MG63 (cell line): Measurements from ENCODE around the gene LIMS1. TPM values are rescaled to one million over a fixed set of nuclear protein-coding genes. Genes with fewer than 3 reads are reported as not detected.

Source experiments
- DNase-seq: peaks from one replicate; pipeline ENCODE4 v3.0.0-alpha.2; 2020
- H3K27me3 ChIP-seq: fragments of 250-450 bp; sonication (Bioruptor Pico); 2 replicates; pipeline ENCODE4 v1.5.1; 2020; ENCODE audit warnings: mild to moderate bottlenecking, moderate library complexity
- H3K36me3 ChIP-seq: fragments of 250-450 bp; sonication (Bioruptor Pico); 2 replicates; pipeline ENCODE4 v1.5.1; 2020; ENCODE audit warnings: mild to moderate bottlenecking, moderate library complexity
- H3K4me3 ChIP-seq: fragments of 250-450 bp; sonication (Bioruptor Pico); 2 replicates; pipeline ENCODE4 v1.5.1; 2020; ENCODE audit warnings: mild to moderate bottlenecking, moderate library complexity
- H3K9me3 ChIP-seq: fragments of 250-450 bp; sonication (Bioruptor Pico); 2 replicates; pipeline ENCODE4 v1.5.1; 2020; ENCODE audit warnings: mild to moderate bottlenecking, moderate library complexity
- total RNA-seq: library from RNA; depleted of rRNA; stranded (reverse); fragments of >200 nt; shearing (Covaris generic); gene quantifications from 2 replicates; pipeline ENCODE4 v1.2.3, GENCODE V29; 2014; ENCODE audit warnings: low replicate concordance

LIMS1 gene
- total RNA-seq, 1 experiment from 2014 or later = 49.2 TPM

DNA sequence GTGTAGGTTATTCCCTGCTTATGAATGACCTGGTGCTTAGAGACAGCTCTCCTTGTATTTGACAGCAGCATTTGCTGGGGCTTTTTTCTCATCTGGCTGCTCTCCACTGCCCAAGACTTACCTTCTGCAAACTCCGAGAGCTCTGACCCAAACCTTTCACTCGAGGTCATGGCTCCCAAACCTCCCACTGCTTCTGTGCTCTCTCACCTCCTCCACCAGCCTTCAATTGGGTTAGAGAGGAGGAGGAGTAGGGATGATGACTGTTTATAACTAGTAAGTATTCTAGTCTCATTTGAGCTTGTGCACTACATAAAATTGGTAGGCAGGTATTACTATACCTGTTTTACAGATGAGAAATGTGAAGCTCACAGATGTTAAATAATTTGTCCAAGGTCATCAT, 40.1 kb downstream of the LIMS1 start:
- no peaks in the 10 kb centered on the region for H3K27me3 ChIP-seq
- no peak for DNase-seq
- H3K4me3 ChIP-seq = no peak overlapping the region

DNA sequence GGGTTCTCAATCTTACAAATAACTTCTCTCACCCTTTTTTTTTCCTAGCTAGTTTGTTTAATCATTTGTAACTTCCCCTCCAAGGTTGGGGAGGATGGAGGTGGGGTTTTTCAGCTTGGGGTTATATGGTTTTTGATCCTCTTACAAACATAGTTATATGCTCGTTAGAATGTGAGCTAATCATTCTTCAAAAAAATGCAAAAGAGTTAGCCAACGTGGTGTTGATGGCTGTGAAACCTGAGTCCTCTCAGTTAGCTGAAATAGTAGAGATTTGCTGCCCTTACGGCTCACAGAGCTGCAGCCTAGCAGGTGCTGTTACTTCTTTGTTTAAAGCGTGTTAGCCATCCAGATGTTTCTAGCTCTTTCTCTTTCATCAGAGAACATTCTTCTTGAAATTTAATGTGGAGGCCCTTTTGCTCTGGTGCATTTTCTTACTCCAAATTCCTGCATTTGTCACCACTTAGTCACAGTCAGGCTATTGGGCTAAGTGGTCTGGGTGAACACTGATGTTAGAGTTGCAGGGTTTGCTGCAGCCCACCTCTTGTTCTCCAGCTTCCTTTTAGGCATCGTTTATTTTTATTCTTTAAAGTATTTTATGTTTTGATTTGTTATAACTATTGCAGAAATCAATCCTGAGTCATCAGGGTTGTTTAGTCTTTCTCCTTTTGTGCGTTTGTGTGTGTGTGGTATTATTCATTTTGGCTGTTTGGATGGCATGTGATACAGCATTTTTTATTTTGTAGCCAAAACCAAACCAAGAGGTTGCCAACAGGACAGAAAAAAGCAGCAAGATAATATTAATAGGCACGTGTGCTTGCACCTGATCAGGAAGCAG, 41.1 kb downstream of the LIMS1 start:
- Histone ChIP-seq H3K9me3 (no peaks in the 10 kb centered on the region), H3K36me3 (no peaks in the 10 kb centered on the region; the same call in 1 of the 2 replicates), H3K27me3 (no peaks in the 10 kb centered on the region), H3K4me3 (no peak overlapping the region)
- peak; percentile 65 for DNase-seq

More for the DNA sequence above, 40.1 kb downstream of the LIMS1 start:
- Histone ChIP-seq H3K9me3 (no peaks in the 10 kb centered on the region), H3K36me3 (no peaks in the 10 kb centered on the region; the same call in 1 of the 2 replicates)

GRCh38 chr2:108577099-108577498, 42.8 kb downstream of the LIMS1 start:
- no peaks in the 10 kb centered on the region for H3K9me3 ChIP-seq
- no peaks in the 10 kb centered on the region; the same call in 1 of the 2 replicates for H3K36me3 ChIP-seq
- no peak overlapping the region for H3K4me3 ChIP-seq
- no peak for DNase-seq
- no peaks in the 10 kb centered on the region for H3K27me3 ChIP-seq

DNA sequence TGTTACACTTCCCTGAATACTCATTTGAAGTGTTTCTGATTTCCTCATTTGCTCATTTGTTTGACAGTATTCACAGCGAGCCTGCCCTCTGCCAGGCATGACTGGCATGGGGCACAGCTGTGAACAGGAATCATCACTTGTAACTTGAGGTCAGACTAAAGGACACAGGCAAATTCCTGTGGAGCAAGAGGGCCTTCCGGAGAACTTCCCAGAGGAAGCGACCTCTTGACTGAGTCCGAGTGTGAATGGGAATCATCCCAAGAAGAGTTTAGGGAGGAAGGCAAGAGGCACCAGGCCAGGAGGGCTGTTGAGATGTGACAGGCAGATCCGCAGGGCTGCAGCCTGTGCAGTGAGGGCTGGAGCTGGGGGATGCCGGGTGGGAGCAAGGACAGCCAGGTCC, 45.4 kb downstream of the LIMS1 start:
- H3K4me3 ChIP-seq = no peak overlapping the region
- no peaks in the 10 kb centered on the region; the same call in 1 of the 2 replicates for H3K36me3 ChIP-seq
- no peaks in the 10 kb centered on the region for H3K27me3 ChIP-seq
- H3K9me3 ChIP-seq = no peaks in the 10 kb centered on the region
- DNase-seq = peak; percentile 65

- Histone ChIP-seq H3K27me3 (no peaks in the 10 kb centered on the region), H3K36me3 (no peaks in the 10 kb centered on the region; the same call in 1 of the 2 replicates), H3K9me3 (no peaks in the 10 kb centered on the region), H3K4me3 (no peak overlapping the region)
- no peak for DNase-seq
Measured at GRCh38 chr2:108580050-108580449, 45.8 kb downstream of the LIMS1 start.

- Histone ChIP-seq H3K9me3 (no peaks in the 10 kb centered on the region), H3K4me3 (no peak overlapping the region), H3K36me3 (no peaks in the 10 kb centered on the region), H3K27me3 (no peaks in the 10 kb centered on the region)
- peak; percentile 45 for DNase-seq
Measured at GRCh38 chr2:108583903-108584520, 49.7 kb downstream of the LIMS1 start.

- DNase-seq = no peak
- Histone ChIP-seq H3K27me3 (no peaks in the 10 kb centered on the region), H3K4me3 (no peak overlapping the region), H3K9me3 (no peaks in the 10 kb centered on the region), H3K36me3 (no peaks in the 10 kb centered on the region)
Measured at GRCh38 chr2:108585436-108585835, 51.2 kb downstream of the LIMS1 start.

DNA sequence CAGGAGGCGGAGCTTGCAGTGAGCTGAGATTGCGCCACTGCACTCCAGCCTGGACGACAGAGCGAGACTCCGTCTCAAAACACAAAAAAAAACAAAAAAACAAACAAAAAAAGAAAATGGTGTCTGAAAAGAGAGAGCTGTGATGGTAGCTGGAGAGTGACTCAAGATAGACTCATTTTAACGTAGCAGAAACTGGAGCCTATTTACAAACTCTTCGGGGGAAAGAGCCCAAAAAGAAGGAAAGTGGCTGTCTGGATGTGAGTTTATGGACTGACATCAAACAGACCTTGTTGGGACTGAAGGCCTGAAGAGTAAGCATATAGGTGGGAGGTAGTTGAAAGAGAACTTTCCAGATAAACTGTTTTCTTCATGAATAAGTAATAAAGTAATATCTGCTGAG, 51.8 kb downstream of the LIMS1 start:
- Histone ChIP-seq H3K36me3 (no peaks in the 10 kb centered on the region), H3K4me3 (no peak overlapping the region), H3K27me3 (no peaks in the 10 kb centered on the region), H3K9me3 (no peaks in the 10 kb centered on the region)
- no peak for DNase-seq

- H3K4me3 ChIP-seq = no peak overlapping the region
- H3K9me3 ChIP-seq = no peaks in the 10 kb centered on the region
- DNase-seq = no peak
- H3K36me3 ChIP-seq = no peaks in the 10 kb centered on the region
- H3K27me3 ChIP-seq = no peaks in the 10 kb centered on the region
Measured at GRCh38 chr2:108586631-108587030, 52.4 kb downstream of the LIMS1 start.

DNA sequence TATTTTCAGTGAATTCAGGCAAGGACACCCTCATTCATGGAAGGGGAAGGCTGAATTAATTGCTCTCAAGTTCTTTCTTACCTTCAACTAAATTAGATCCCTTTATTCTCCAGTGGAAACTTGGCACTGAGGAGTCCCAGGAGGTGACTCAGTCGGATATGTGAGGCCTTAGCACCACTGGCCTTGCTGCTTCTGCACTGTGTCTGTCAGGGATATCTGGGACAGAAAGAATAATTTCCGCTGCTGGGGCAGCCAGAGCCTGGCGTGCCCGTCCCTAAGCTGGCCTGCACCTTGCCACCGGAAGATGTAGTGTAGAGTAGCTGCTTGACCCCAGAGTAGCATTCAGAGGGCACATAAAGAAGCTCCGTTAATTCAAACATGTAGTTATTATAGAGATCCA, 53.4 kb downstream of the LIMS1 start:
- H3K9me3 ChIP-seq = no peaks in the 10 kb centered on the region
- no peak overlapping the region for H3K4me3 ChIP-seq
- H3K27me3 ChIP-seq = no peaks in the 10 kb centered on the region
- no peaks in the 10 kb centered on the region for H3K36me3 ChIP-seq
- peak; percentile 64 for DNase-seq

- H3K36me3 ChIP-seq = no peaks in the 10 kb centered on the region
- H3K27me3 ChIP-seq = no peaks in the 10 kb centered on the region
- no peaks in the 10 kb centered on the region for H3K9me3 ChIP-seq
- H3K4me3 ChIP-seq = no peak overlapping the region
- DNase-seq = no peak
Measured at GRCh38 chr2:108588070-108588668, 53.9 kb downstream of the LIMS1 start.

DNA sequence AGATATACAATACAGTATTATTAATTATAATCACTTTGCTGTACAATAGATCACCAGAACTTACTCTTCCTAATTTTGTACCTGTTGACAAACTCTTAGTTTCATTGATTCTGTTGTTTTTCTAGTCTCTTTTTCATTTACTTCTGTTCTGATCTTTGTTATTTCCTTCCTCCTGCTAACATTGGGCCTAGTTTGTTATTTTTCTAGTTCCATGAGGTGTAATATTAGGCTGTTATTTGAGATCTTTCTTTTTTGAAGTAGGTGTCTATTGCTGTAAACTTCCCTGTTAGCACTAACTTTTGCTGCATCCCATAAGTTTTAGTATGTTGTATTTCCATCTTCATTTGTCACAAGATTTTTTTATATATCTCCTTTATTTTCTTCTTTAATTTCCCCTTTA, 55.1 kb downstream of the LIMS1 start:
- no peak for DNase-seq
- H3K4me3 ChIP-seq = no peak overlapping the region
- H3K36me3 ChIP-seq = no peaks in the 10 kb centered on the region
- H3K9me3 ChIP-seq = no peaks in the 10 kb centered on the region
- H3K27me3 ChIP-seq = no peaks in the 10 kb centered on the region

- Histone ChIP-seq H3K36me3 (no peaks in the 10 kb centered on the region), H3K9me3 (no peaks in the 10 kb centered on the region), H3K4me3 (no peak overlapping the region), H3K27me3 (no peaks in the 10 kb centered on the region)
- no peak for DNase-seq
Measured at GRCh38 chr2:108589781-108590180, 55.5 kb downstream of the LIMS1 start.

- H3K4me3 ChIP-seq = no peak overlapping the region
- no peaks in the 10 kb centered on the region for H3K9me3 ChIP-seq
- no peaks in the 10 kb centered on the region for H3K36me3 ChIP-seq
- H3K27me3 ChIP-seq = no peaks in the 10 kb centered on the region
- no peak for DNase-seq
Measured at GRCh38 chr2:108591163-108591562, 56.9 kb downstream of the LIMS1 start.

GRCh38 chr2:108593547-108594098, 59.4 kb downstream of the LIMS1 start:
- Histone ChIP-seq H3K27me3 (no peaks in the 10 kb centered on the region), H3K4me3 (no peak overlapping the region), H3K36me3 (no peaks in the 10 kb centered on the region), H3K9me3 (no peaks in the 10 kb centered on the region)
- DNase-seq = peak; percentile 57

DNA sequence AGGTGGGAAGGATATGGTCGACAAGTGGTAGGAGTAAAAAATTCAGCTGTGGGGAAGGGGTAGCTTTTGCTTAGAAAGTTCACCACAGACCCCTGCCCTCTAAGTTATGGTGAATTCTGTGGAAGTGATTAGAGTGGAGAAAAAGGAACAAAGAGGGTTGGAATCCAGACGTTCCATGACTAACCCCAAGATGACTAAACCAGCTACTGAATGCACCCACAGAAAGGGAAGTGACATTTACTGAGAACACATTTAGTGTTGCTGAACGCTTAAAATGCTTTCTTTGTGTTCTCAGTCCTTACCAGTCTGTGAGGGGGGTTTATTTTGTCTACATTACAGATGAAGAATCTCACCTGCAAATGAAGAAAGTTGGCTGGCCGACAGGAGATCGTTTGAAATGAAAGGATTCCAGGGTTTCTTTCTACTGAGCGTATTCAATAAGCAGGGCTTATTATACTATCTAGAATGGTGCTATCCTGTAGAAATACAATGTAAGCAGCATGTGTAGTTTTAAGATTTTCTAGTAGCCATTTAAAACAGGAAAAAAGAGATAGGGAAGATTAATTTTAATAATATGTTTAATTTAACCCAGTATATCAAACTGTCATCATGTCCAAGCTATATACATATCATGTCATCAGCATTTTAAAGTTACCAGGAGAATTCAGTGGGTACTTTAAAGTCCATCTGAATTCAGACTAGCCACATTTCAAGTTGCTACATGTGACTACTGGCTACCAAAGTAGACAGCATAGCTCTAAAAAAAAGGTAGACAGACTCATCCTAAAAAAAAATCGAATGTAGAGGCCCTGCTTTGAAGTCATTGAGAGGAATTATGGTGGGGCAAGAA, 60.1 kb downstream of the LIMS1 start:
- H3K36me3 ChIP-seq = no peaks in the 10 kb centered on the region
- H3K27me3 ChIP-seq = no peaks in the 10 kb centered on the region
- DNase-seq = peak; percentile 21
- no peak overlapping the region for H3K4me3 ChIP-seq
- no peaks in the 10 kb centered on the region for H3K9me3 ChIP-seq
